HFF-Myc (cell line): Measurements from ENCODE around the gene NEK11.

ENCODE experiments used
- DNase-seq: peaks from one replicate; pipeline ENCODE4 v3.0.0-alpha.2; 2011; ENCODE audit warnings: low read depth; ENCODE audit errors: extremely low read depth
- H3K4me3 ChIP-seq: replicated peaks from 2 replicates; pipeline ENCODE4 v1.5.1; 2011; ENCODE audit warnings: low read depth, mild to moderate bottlenecking, control low read depth, low read length
- CTCF ChIP-seq: IDR thresholded peaks from 2 replicates; pipeline ENCODE4 v1.5.1; 2012; ENCODE audit warnings: mild to moderate bottlenecking, low read depth, low read length, control low read depth; ENCODE audit errors: missing control alignments

Gene NEK11

GRCh38 chr3:131387796-131388489 is 361.3 kb downstream of the NEK11 start:
- TF ChIP-seq CTCF = no peak
- no peak for DNase-seq

GRCh38 chr3:131388490-131388799 is 361.8 kb downstream of the NEK11 start:
- DNase-seq = no peak
- TF ChIP-seq CTCF = no peak
- H3K4me3 ChIP-seq = no peak overlapping the region

More at GRCh38 chr3:131387796-131388489, 361.3 kb downstream of the NEK11 start:
- no peak overlapping the region for H3K4me3 ChIP-seq

- no peak for TF ChIP-seq CTCF
- H3K4me3 ChIP-seq = no peak overlapping the region
- DNase-seq = no peak
These were observed 363.7 kb downstream of the NEK11 start for GRCh38 chr3:131390331-131390730.

GRCh38 chr3:131393051-131393450 is 366.4 kb downstream of the NEK11 start:
- no peak overlapping the region for H3K4me3 ChIP-seq
- no peak for DNase-seq
- TF ChIP-seq CTCF = no peak

- DNase-seq = no peak
- no peak for TF ChIP-seq CTCF
- H3K4me3 ChIP-seq = no peak overlapping the region
These were observed 367.2 kb downstream of the NEK11 start for GRCh38 chr3:131393868-131394267.

GRCh38 chr3:131394400-131394799 is 367.7 kb downstream of the NEK11 start:
- DNase-seq = no peak
- no peak for TF ChIP-seq CTCF
- H3K4me3 ChIP-seq = no peak overlapping the region

GRCh38 chr3:131396170-131396569 is 369.5 kb downstream of the NEK11 start:
- no peak for DNase-seq

More at GRCh38 chr3:131396170-131396569, 369.5 kb downstream of the NEK11 start:
- no peak for TF ChIP-seq CTCF
- H3K4me3 ChIP-seq = no peak overlapping the region
